Effector memory CD8-positive, alpha-beta T cell (primary cell): ENCODE results near the gene SAMD14.

Experiments
- ATAC-seq: fragments of 150-1000 bp; cut with Tn5 transposase; replicated peaks from 2 replicates; pipeline ENCODE4 v1.10.0; 2021; ENCODE audit warnings: mild to moderate bottlenecking, moderate library complexity
- DNase-seq, 3 experiments: peaks; one replicate each; pipeline ENCODE4 v3.0.0; 2021
- H3K27ac Mint-ChIP-seq, 2 donors: one replicate each; pipeline ENCODE4 v1.8.0; 2022; ENCODE audit warnings: mild to moderate bottlenecking in 2 of 2, mixed read lengths in 2 of 2, moderate library complexity in 2 of 2
- H3K27me3 Mint-ChIP-seq, 2 donors: one replicate each; pipeline ENCODE4 v1.8.0; 2022; ENCODE audit warnings: mixed read lengths in 2 of 2
- H3K36me3 Mint-ChIP-seq: one replicate; pipeline ENCODE4 v1.8.0; 2022; ENCODE audit warnings: mild to moderate bottlenecking, moderate library complexity, mixed read lengths; ENCODE audit not compliant: insufficient read depth
- H3K4me1 Mint-ChIP-seq, 2 donors: one replicate each; pipeline ENCODE4 v1.8.0; 2022; ENCODE audit warnings: low read depth in 2 of 2, mixed read lengths in 2 of 2
- H3K4me3 Mint-ChIP-seq, 2 donors: one replicate each; pipeline ENCODE4 v1.8.0; 2022; ENCODE audit warnings: mild to moderate bottlenecking in 2 of 2, mixed read lengths in 2 of 2, moderate library complexity in 2 of 2
- H3K9me3 Mint-ChIP-seq, 2 donors: one replicate each; pipeline ENCODE4 v1.8.0; 2022; ENCODE audit warnings: mixed read lengths in 2 of 2

Gene SAMD14

GRCh38 chr17:50169881-50170459, 40.0 kb upstream of the SAMD14 start:
- peaks cover 0 to 22% of the 10 kb centered on the region in 2 donors for H3K27me3 Mint-ChIP-seq
- ATAC-seq (no peak), DNase-seq (no peak)
- peaks cover 12 to 15% of the 10 kb centered on the region in 2 donors for H3K4me1 Mint-ChIP-seq
- H3K36me3 Mint-ChIP-seq = peaks cover 20% of the 10 kb centered on the region
- peak overlapping the region; percentile 91 to 92 for H3K27ac Mint-ChIP-seq
- H3K4me3 Mint-ChIP-seq = no peak overlapping the region
- H3K9me3 Mint-ChIP-seq = no peaks in the 10 kb centered on the region

GRCh38 chr17:50169121-50169764, 39.3 kb upstream of the SAMD14 start:
- Mint-ChIP-seq H3K27ac (peak overlapping the region; percentile 91 to 92), H3K36me3 (peaks cover 20% of the 10 kb centered on the region), H3K27me3 (peaks cover 0 to 22% of the 10 kb centered on the region in 2 donors), H3K4me1 (peaks cover 12 to 15% of the 10 kb centered on the region in 2 donors), H3K9me3 (no peaks in the 10 kb centered on the region), H3K4me3 (peak overlapping the region; percentile 60 to 70)
- ATAC-seq = peak; percentile 91
- DNase-seq = peak; percentile 58 to 67 (median 62)

GRCh38 chr17:50168319-50168718, 38.4 kb upstream of the SAMD14 start:
- H3K4me3 Mint-ChIP-seq = peak overlapping the region; percentile 60 to 70
- ATAC-seq (no peak), DNase-seq (no peak)
- peaks cover 12 to 15% of the 10 kb centered on the region in 2 donors for H3K4me1 Mint-ChIP-seq
- H3K27ac Mint-ChIP-seq = peak overlapping the region; percentile 91 to 92
- no peaks in the 10 kb centered on the region for H3K9me3 Mint-ChIP-seq
- peaks cover 20% of the 10 kb centered on the region for H3K36me3 Mint-ChIP-seq
- H3K27me3 Mint-ChIP-seq = peaks cover 0 to 22% of the 10 kb centered on the region in 2 donors

- peaks cover 12 to 17% of the 10 kb centered on the region in 2 donors for H3K4me1 Mint-ChIP-seq
- H3K36me3 Mint-ChIP-seq = peaks cover 20% of the 10 kb centered on the region
- no peak overlapping the region for H3K4me3 Mint-ChIP-seq
- no peaks in the 10 kb centered on the region for H3K9me3 Mint-ChIP-seq
- H3K27me3 Mint-ChIP-seq = peaks cover 0 to 22% of the 10 kb centered on the region in 2 donors
- DNase-seq (no peak), ATAC-seq (no peak)
- no peak overlapping the region for H3K27ac Mint-ChIP-seq
These were observed 37.4 kb upstream of the SAMD14 start for GRCh38 chr17:50167371-50167770.

GRCh38 chr17:50166518-50167181, 36.7 kb upstream of the SAMD14 start:
- Mint-ChIP-seq H3K27ac (no peak overlapping the region), H3K4me1 (peaks cover 15 to 22% of the 10 kb centered on the region in 2 donors), H3K36me3 (peaks cover 15% of the 10 kb centered on the region), H3K4me3 (no peak overlapping the region), H3K9me3 (no peaks in the 10 kb centered on the region), H3K27me3 (peaks cover 0 to 22% of the 10 kb centered on the region in 2 donors)
- ATAC-seq = no peak
- DNase-seq = no peak

- no peak for DNase-seq
- peaks cover 0 to 22% of the 10 kb centered on the region in 2 donors for H3K27me3 Mint-ChIP-seq
- no peak within 1 kb of the TSS for H3K27ac Mint-ChIP-seq
- H3K4me3 Mint-ChIP-seq = no peak within 1 kb of the TSS
- peaks cover 18 to 26% of the 10 kb centered on the region in 2 donors for H3K4me1 Mint-ChIP-seq
- no peaks in the 10 kb centered on the region for H3K9me3 Mint-ChIP-seq
- H3K36me3 Mint-ChIP-seq = peaks cover 10% of the 10 kb centered on the region
- ATAC-seq = no peak
These were observed 36.0 kb upstream of the SAMD14 start, which contains the start of gene SGCA for GRCh38 chr17:50165867-50166517. SGCA (plus strand) TSS chr17:50166005; CDS start chr17:50166041, 36 bp downstream.

GRCh38 chr17:50165466-50165865, 35.5 kb upstream of the SAMD14 start:
- Mint-ChIP-seq H3K4me1 (peaks cover 22 to 26% of the 10 kb centered on the region in 2 donors), H3K9me3 (no peaks in the 10 kb centered on the region), H3K4me3 (no peak overlapping the region), H3K36me3 (peaks cover 10% of the 10 kb centered on the region), H3K27me3 (peaks cover 0 to 22% of the 10 kb centered on the region in 2 donors), H3K27ac (no peak overlapping the region)
- ATAC-seq = no peak
- DNase-seq = no peak

- Mint-ChIP-seq H3K27me3 (peaks cover 0 to 22% of the 10 kb centered on the region in 2 donors), H3K27ac (no peak overlapping the region), H3K36me3 (peaks cover 10% of the 10 kb centered on the region), H3K4me1 (peaks cover 22 to 26% of the 10 kb centered on the region in 2 donors), H3K9me3 (no peaks in the 10 kb centered on the region), H3K4me3 (no peak overlapping the region)
- no peak for DNase-seq
- ATAC-seq = no peak
These were observed 35.1 kb upstream of the SAMD14 start for GRCh38 chr17:50165066-50165465.

GRCh38 chr17:50164697-50164988, 34.7 kb upstream of the SAMD14 start:
- no peak for DNase-seq
- H3K4me1 Mint-ChIP-seq = peaks cover 22 to 26% of the 10 kb centered on the region in 2 donors

GRCh38 chr17:50163843-50164696, 34.1 kb upstream of the SAMD14 start:
- H3K9me3 Mint-ChIP-seq = no peaks in the 10 kb centered on the region
- peaks cover 18 to 21% of the 10 kb centered on the region in 2 donors for H3K4me1 Mint-ChIP-seq
- no peak for ATAC-seq
- H3K27me3 Mint-ChIP-seq = peaks cover 0 to 17% of the 10 kb centered on the region in 2 donors
- no peak for DNase-seq
- H3K27ac Mint-ChIP-seq = no peak overlapping the region
- peaks cover under 1% of the 10 kb centered on the region for H3K36me3 Mint-ChIP-seq
- H3K4me3 Mint-ChIP-seq = no peak overlapping the region

More at GRCh38 chr17:50164697-50164988, 34.7 kb upstream of the SAMD14 start:
- Mint-ChIP-seq H3K27ac (no peak overlapping the region), H3K36me3 (peaks cover 6% of the 10 kb centered on the region), H3K27me3 (peaks cover 0 to 22% of the 10 kb centered on the region in 2 donors), H3K4me3 (no peak overlapping the region), H3K9me3 (no peaks in the 10 kb centered on the region)
- no peak for ATAC-seq

GRCh38 chr17:50162466-50163254, 32.7 kb upstream of the SAMD14 start:
- Mint-ChIP-seq H3K27me3 (peaks cover 0 to 3% of the 10 kb centered on the region in 2 donors), H3K4me3 (no peak overlapping the region), H3K9me3 (no peaks in the 10 kb centered on the region), H3K36me3 (no peaks in the 10 kb centered on the region), H3K27ac (peak overlapping the region in 1 of 2 donors; percentile 65), H3K4me1 (peaks cover 14 to 23% of the 10 kb centered on the region in 2 donors)
- ATAC-seq (no peak), DNase-seq (no peak)

GRCh38 chr17:50161911-50162288, 31.9 kb upstream of the SAMD14 start:
- ATAC-seq (no peak), DNase-seq (no peak)
- Mint-ChIP-seq H3K27me3 (no peaks in the 10 kb centered on the region), H3K27ac (peak overlapping the region; percentile 3 to 65), H3K4me1 (peaks cover 14 to 23% of the 10 kb centered on the region in 2 donors), H3K4me3 (peak overlapping the region; percentile 53 to 74), H3K9me3 (no peaks in the 10 kb centered on the region), H3K36me3 (no peaks in the 10 kb centered on the region)
